Measurements from ENCODE around the gene UNC13D. TPM values are rescaled to one million over a fixed set of nuclear protein-coding genes. Genes with fewer than 3 reads are reported as not detected.
"Not testable (repeated sequence)": the region's sequence is repeated elsewhere in the genome, so short reads cannot be mapped to it uniquely, and the experiment has no call there.

The UNC13D gene
- total and polyA plus RNA-seq, 2 experiments from 2014 or later: 0.06 to 0.65 TPM

GRCh38 chr17:75864448-75864871 lies 20.3 kb upstream of the UNC13D start:
- Histone ChIP-seq H3K4me3 (no peak overlapping the region), H3K9ac (peak overlapping the region; percentile 36), H3F3A (ENCODE audit: insufficient read depth) (0 out of 2 replicates have a peak, but pooled peaks cover 6% of the 10 kb centered on the region), H3K4me1 (ENCODE audit: insufficient read depth) (peaks cover 17% of the 10 kb centered on the region), H3K9me3 (ENCODE audit: low read depth) (no peaks in the 10 kb centered on the region), H3K27me3 (replicated peaks; ENCODE audit: insufficient read depth) (no peaks in the 10 kb centered on the region), H3K36me3 (ENCODE audit: low read depth) (no peaks in the 10 kb centered on the region), H3K27ac (peak overlapping the region; percentile 48), H3K79me2 (ENCODE audit: insufficient read depth) (no peaks in the 10 kb centered on the region), H3K9me2 (ENCODE audit: insufficient read depth) (no peaks in the 10 kb centered on the region), H2AFZ (peak overlapping the region; percentile 61), H3K4me2 (ENCODE audit: unreplicated experiment) (peak overlapping the region; percentile 34), H4K20me1 (ENCODE audit: insufficient read depth) (no peaks in the 10 kb centered on the region)
- 10 to 11% methylated on average over 8 of the region's 8 CpGs for WGBS, 2 experiments (ENCODE audit: low coverage in 1 of 2, low lambda C conversion rate in 2 of 2, missing lambda C conversion rate in 2 of 2)
- TF ChIP-seq EZH2 (IDR thresholded peaks at IDR 0.05; ENCODE audit: insufficient read depth, poor library complexity, severe bottlenecking) (no peak), EZH2phosphoT487 (IDR thresholded peaks at IDR 0.05; ENCODE audit: insufficient read depth, low read depth) (no peak)
- in situ Hi-C loops (cut with MboI): no loop called here
- peak; percentile 81 for DNase-seq

- Histone ChIP-seq H3K36me3 (ENCODE audit: low read depth) (no peaks in the 10 kb centered on the region), H3K4me1 (ENCODE audit: insufficient read depth) (peaks cover 8% of the 10 kb centered on the region), H3K27me3 (replicated peaks; ENCODE audit: insufficient read depth) (no peaks in the 10 kb centered on the region), H4K20me1 (ENCODE audit: insufficient read depth) (no peaks in the 10 kb centered on the region), H3F3A (ENCODE audit: insufficient read depth) (0 out of 2 replicates have a peak, but pooled peaks cover 3% of the 10 kb centered on the region), H3K27ac (peak overlapping the region; percentile 56), H2AFZ (peak overlapping the region; percentile 69), H3K4me3 (no peak overlapping the region), H3K9me2 (ENCODE audit: insufficient read depth) (no peaks in the 10 kb centered on the region), H3K9ac (peak overlapping the region; percentile 22; the same call in 1 of the 2 replicates), H3K9me3 (ENCODE audit: low read depth) (no peaks in the 10 kb centered on the region), H3K4me2 (ENCODE audit: unreplicated experiment) (no peak overlapping the region), H3K79me2 (ENCODE audit: insufficient read depth) (no peaks in the 10 kb centered on the region)
- in situ Hi-C loops (cut with MboI): no loop called here
- 14 to 16% methylated on average over 9 of the region's 9 CpGs for WGBS, 2 experiments (ENCODE audit: low coverage in 1 of 2, low lambda C conversion rate in 2 of 2, missing lambda C conversion rate in 2 of 2)
- peak; percentile 86 for DNase-seq
- no peak for TF ChIP-seq EZH2 (IDR thresholded peaks at IDR 0.05; ENCODE audit: insufficient read depth, poor library complexity, severe bottlenecking)
- TF ChIP-seq EZH2phosphoT487 (IDR thresholded peaks at IDR 0.05; ENCODE audit: insufficient read depth, low read depth): no peak
Observed at GRCh38 chr17:75861927-75862317, 17.7 kb upstream of the UNC13D start.

- H3K36me3 ChIP-seq (ENCODE audit: low read depth); H3K9ac ChIP-seq; H3K9me3 ChIP-seq (ENCODE audit: low read depth); H3K27me3 ChIP-seq (replicated peaks; ENCODE audit: insufficient read depth); H3K27ac ChIP-seq; H3F3A ChIP-seq (ENCODE audit: insufficient read depth); in situ Hi-C loops (cut with MboI); H3K4me2 ChIP-seq (ENCODE audit: unreplicated experiment); H3K9me2 ChIP-seq (ENCODE audit: insufficient read depth); DNase-seq; H3K79me2 ChIP-seq (ENCODE audit: insufficient read depth); H4K20me1 ChIP-seq (ENCODE audit: insufficient read depth); H3K4me3 ChIP-seq; H2AFZ ChIP-seq: not testable (repeated sequence)
- peaks cover 14% of the 10 kb centered on the region for H3K4me1 ChIP-seq (ENCODE audit: insufficient read depth)
- 80 to 82% methylated on average over 10 of the region's 10 CpGs for WGBS, 2 experiments (ENCODE audit: low coverage in 1 of 2, low lambda C conversion rate in 2 of 2, missing lambda C conversion rate in 2 of 2)
Observed at GRCh38 chr17:75859358-75859757, 15.2 kb upstream of the UNC13D start.

- Histone ChIP-seq H3K4me2 (ENCODE audit: unreplicated experiment) (peak overlapping the region; percentile 83), H2AFZ (peak overlapping the region; percentile 75), H3K27me3 (replicated peaks; ENCODE audit: insufficient read depth) (no peaks in the 10 kb centered on the region), H3F3A (ENCODE audit: insufficient read depth) (peaks cover 18% of the 10 kb centered on the region), H3K27ac (peak overlapping the region; percentile 62), H3K9me2 (ENCODE audit: insufficient read depth) (no peaks in the 10 kb centered on the region), H3K9ac (peak overlapping the region; percentile 86), H3K9me3 (ENCODE audit: low read depth) (no peaks in the 10 kb centered on the region), H3K4me1 (ENCODE audit: insufficient read depth) (peaks cover 25% of the 10 kb centered on the region), H3K4me3 (peak overlapping the region; percentile 82), H3K79me2 (ENCODE audit: insufficient read depth) (peaks cover 8% of the 10 kb centered on the region; the same call in 1 of the 2 replicates), H3K36me3 (ENCODE audit: low read depth) (peaks cover 3% of the 10 kb centered on the region; the same call in 1 of the 2 replicates), H4K20me1 (ENCODE audit: insufficient read depth) (no peaks in the 10 kb centered on the region)
- no peak for TF ChIP-seq EZH2 (IDR thresholded peaks at IDR 0.05; ENCODE audit: insufficient read depth, poor library complexity, severe bottlenecking)
- no peak for TF ChIP-seq EZH2phosphoT487 (IDR thresholded peaks at IDR 0.05; ENCODE audit: insufficient read depth, low read depth)
- in situ Hi-C loops (cut with MboI): no loop called here
- WGBS, 2 experiments (ENCODE audit: low coverage in 1 of 2, low lambda C conversion rate in 2 of 2, missing lambda C conversion rate in 2 of 2): 5 to 6% methylated on average over 24 of the region's 24 CpGs
- DNase-seq: peak; percentile 51
Observed at GRCh38 chr17:75856062-75856756, 12.0 kb upstream of the UNC13D start.

Data from GM23248 (cell line).